HAP-1 (cell line): ENCODE measurements around the gene YIPF4.

Experiments
- DNase-seq, 2 experiments: peaks; one replicate each; pipeline ENCODE4 v3.0.0-alpha.2; 2016 to 2020; ENCODE audit warnings: low spot score in 2 of 2
- H3K27me3 ChIP-seq: fragments of 250-450 bp; sonication (Bioruptor Pico); 2 replicates; pipeline ENCODE4 v1.5.1; 2020; ENCODE audit warnings: low read depth, mild to moderate bottlenecking, moderate library complexity
- H3K36me3 ChIP-seq: fragments of 250-450 bp; sonication (Bioruptor Pico); replicated peaks from 2 replicates; pipeline ENCODE4 v1.5.1; 2020; ENCODE audit warnings: mild to moderate bottlenecking
- H3K4me1 ChIP-seq: fragments of 250-450 bp; sonication (Bioruptor Pico); 2 replicates; pipeline ENCODE4 v1.5.1; 2020; ENCODE audit warnings: mild to moderate bottlenecking
- H3K4me3 ChIP-seq: fragments of 250-450 bp; sonication (Bioruptor Pico); 2 replicates; pipeline ENCODE4 v1.5.1; 2020; ENCODE audit warnings: mild to moderate bottlenecking, moderate library complexity
- H3K9me3 ChIP-seq: fragments of 250-450 bp; sonication (Bioruptor Pico); 2 replicates; pipeline ENCODE4 v1.5.1; 2020; ENCODE audit warnings: mild to moderate bottlenecking, moderate library complexity
- in situ Hi-C: fragments of 300-500 bp; cut with MboI; formaldehyde crosslinking; loops from 3 replicates; pipeline ENCODE4 v1.14.3; 2020; ENCODE audit warnings: low sequenced_read_pairs, inconsistent platforms, mixed read lengths

YIPF4 gene

GRCh38 chr2:32277674-32278477 lies at the start of gene YIPF4:
Gene YIPF4, plus strand, starts transcription at chr2:32277904. Its CDS starts 252 bp downstream, at chr2:32278156.
- peak; percentile 90 to 94 for DNase-seq
- Histone ChIP-seq H3K4me1 (peaks cover 5% of the 10 kb centered on the region), H3K9me3 (no peaks in the 10 kb centered on the region), H3K36me3 (no peaks in the 10 kb centered on the region), H3K4me3 (peak within 1 kb of the TSS; percentile 93), H3K27me3 (no peaks in the 10 kb centered on the region)
- in situ Hi-C loops: no loop called here

- Histone ChIP-seq H3K4me3 (no peak overlapping the region), H3K9me3 (no peaks in the 10 kb centered on the region), H3K4me1 (no peaks in the 10 kb centered on the region), H3K36me3 (no peaks in the 10 kb centered on the region; the same call in 1 of the 2 replicates), H3K27me3 (no peaks in the 10 kb centered on the region)
- no peak for DNase-seq
- in situ Hi-C loops: no loop called here
Observed at GRCh38 chr2:32228181-32228580, 49.5 kb upstream of the YIPF4 start.

- no peak for DNase-seq
- in situ Hi-C loops: no loop called here
- Histone ChIP-seq H3K27me3 (no peaks in the 10 kb centered on the region), H3K4me3 (no peak overlapping the region), H3K9me3 (no peaks in the 10 kb centered on the region), H3K36me3 (no peaks in the 10 kb centered on the region; the same call in 1 of the 2 replicates), H3K4me1 (no peaks in the 10 kb centered on the region)
Observed at GRCh38 chr2:32229635-32230034, 48.1 kb upstream of the YIPF4 start.

GRCh38 chr2:32231959-32232358 lies 45.7 kb upstream of the YIPF4 start:
- no peaks in the 10 kb centered on the region for H3K27me3 ChIP-seq
- in situ Hi-C loops: no loop called here
- no peaks in the 10 kb centered on the region; the same call in 1 of the 2 replicates for H3K4me1 ChIP-seq
- no peak for DNase-seq
- H3K36me3 ChIP-seq: no peaks in the 10 kb centered on the region
- no peak overlapping the region for H3K4me3 ChIP-seq
- no peaks in the 10 kb centered on the region for H3K9me3 ChIP-seq

GRCh38 chr2:32235315-32235714 lies 42.4 kb upstream of the YIPF4 start:
- Histone ChIP-seq H3K4me3 (no peak overlapping the region), H3K36me3 (no peaks in the 10 kb centered on the region; the same call in 1 of the 2 replicates), H3K9me3 (no peaks in the 10 kb centered on the region), H3K4me1 (peaks cover 2% of the 10 kb centered on the region; the same call in 1 of the 2 replicates), H3K27me3 (no peaks in the 10 kb centered on the region)
- in situ Hi-C loops: no loop called here
- no peak for DNase-seq

- in situ Hi-C loops: no loop called here
- peaks cover 2% of the 10 kb centered on the region; the same call in 1 of the 2 replicates for H3K4me1 ChIP-seq
- H3K36me3 ChIP-seq: no peaks in the 10 kb centered on the region; the same call in 1 of the 2 replicates
- no peak overlapping the region for H3K4me3 ChIP-seq
- no peak for DNase-seq
- H3K9me3 ChIP-seq: no peaks in the 10 kb centered on the region
- H3K27me3 ChIP-seq: no peaks in the 10 kb centered on the region
Observed at GRCh38 chr2:32237488-32237887, 40.2 kb upstream of the YIPF4 start.

- in situ Hi-C loops: no loop called here
- no peaks in the 10 kb centered on the region for H3K9me3 ChIP-seq
Observed at GRCh38 chr2:32237996-32238395, 39.7 kb upstream of the YIPF4 start.

GRCh38 chr2:32242331-32242730 lies 35.4 kb upstream of the YIPF4 start:
- in situ Hi-C loops: no loop called here
- Histone ChIP-seq H3K9me3 (no peaks in the 10 kb centered on the region), H3K36me3 (no peaks in the 10 kb centered on the region; the same call in 1 of the 2 replicates), H3K4me1 (peaks cover 2% of the 10 kb centered on the region; the same call in 1 of the 2 replicates), H3K4me3 (no peak overlapping the region), H3K27me3 (no peaks in the 10 kb centered on the region)
- no peak for DNase-seq

More at GRCh38 chr2:32237996-32238395, 39.7 kb upstream of the YIPF4 start:
- Histone ChIP-seq H3K36me3 (no peaks in the 10 kb centered on the region; the same call in 1 of the 2 replicates), H3K4me1 (peaks cover 2% of the 10 kb centered on the region; the same call in 1 of the 2 replicates), H3K4me3 (no peak overlapping the region), H3K27me3 (no peaks in the 10 kb centered on the region)
- no peak for DNase-seq

GRCh38 chr2:32246911-32247310 lies 30.8 kb upstream of the YIPF4 start:
- Histone ChIP-seq H3K36me3 (no peaks in the 10 kb centered on the region), H3K9me3 (no peaks in the 10 kb centered on the region), H3K27me3 (no peaks in the 10 kb centered on the region), H3K4me3 (no peak overlapping the region), H3K4me1 (no peaks in the 10 kb centered on the region)
- in situ Hi-C loops: no loop called here
- no peak for DNase-seq

GRCh38 chr2:32248299-32248698 lies 29.4 kb upstream of the YIPF4 start:
- Histone ChIP-seq H3K36me3 (no peaks in the 10 kb centered on the region), H3K9me3 (no peaks in the 10 kb centered on the region), H3K4me3 (no peak overlapping the region), H3K4me1 (no peaks in the 10 kb centered on the region), H3K27me3 (no peaks in the 10 kb centered on the region)
- in situ Hi-C loops: no loop called here
- DNase-seq: no peak

GRCh38 chr2:32249731-32250236 lies 27.9 kb upstream of the YIPF4 start:
- in situ Hi-C loops: no loop called here

GRCh38 chr2:32250290-32250689 lies 27.4 kb upstream of the YIPF4 start:
- Histone ChIP-seq H3K36me3 (no peaks in the 10 kb centered on the region), H3K4me1 (no peaks in the 10 kb centered on the region), H3K27me3 (no peaks in the 10 kb centered on the region), H3K4me3 (no peak overlapping the region), H3K9me3 (no peaks in the 10 kb centered on the region)
- no peak for DNase-seq
- in situ Hi-C loops: no loop called here

More at GRCh38 chr2:32249731-32250236, 27.9 kb upstream of the YIPF4 start:
- Histone ChIP-seq H3K27me3 (no peaks in the 10 kb centered on the region), H3K9me3 (no peaks in the 10 kb centered on the region), H3K36me3 (no peaks in the 10 kb centered on the region), H3K4me1 (no peaks in the 10 kb centered on the region), H3K4me3 (no peak overlapping the region)
- DNase-seq: no peak

- no peak for DNase-seq
- Histone ChIP-seq H3K9me3 (no peaks in the 10 kb centered on the region), H3K27me3 (no peaks in the 10 kb centered on the region), H3K4me1 (no peaks in the 10 kb centered on the region), H3K36me3 (no peaks in the 10 kb centered on the region), H3K4me3 (no peak overlapping the region)
- in situ Hi-C loops: no loop called here
Observed at GRCh38 chr2:32258242-32258641, 19.5 kb upstream of the YIPF4 start.

- Histone ChIP-seq H3K36me3 (no peaks in the 10 kb centered on the region), H3K4me1 (no peaks in the 10 kb centered on the region), H3K4me3 (no peak overlapping the region), H3K9me3 (no peaks in the 10 kb centered on the region), H3K27me3 (no peaks in the 10 kb centered on the region)
- no peak for DNase-seq
- in situ Hi-C loops: no loop called here
Observed at GRCh38 chr2:32260376-32260775, 17.3 kb upstream of the YIPF4 start.
